ENCODE data around the gene FAS.

Gene FAS

DNA sequence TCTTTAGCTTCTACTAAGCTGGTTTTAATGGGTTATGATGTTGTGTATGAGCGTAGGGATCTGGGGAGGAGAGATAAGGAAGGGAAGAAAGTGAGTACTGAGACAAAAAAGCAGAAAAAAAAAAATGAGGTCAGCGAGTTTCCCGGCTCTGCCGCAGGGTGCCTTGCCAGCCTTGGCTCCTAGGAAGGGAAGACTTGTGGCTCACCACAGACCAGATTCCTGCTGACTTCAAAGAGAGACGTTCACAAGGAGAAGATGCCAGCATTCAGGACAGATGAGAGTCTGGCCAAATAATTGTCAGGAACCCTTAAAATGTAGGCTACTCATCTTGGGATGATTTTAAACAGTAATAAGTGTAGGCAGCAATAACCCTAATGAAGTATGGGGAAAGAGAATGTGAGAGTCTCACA, 11.4 kb upstream of the FAS start:
- H3K4me3 ChIP-seq (replicated peaks; ENCODE audit: low read depth, low read length), result no peak overlapping the region
- no peaks in the 10 kb centered on the region for H3K27me3 ChIP-seq (replicated peaks; ENCODE audit: control insufficient read depth, insufficient read depth, low read length)
- TF ChIP-seq, protein P1, sequence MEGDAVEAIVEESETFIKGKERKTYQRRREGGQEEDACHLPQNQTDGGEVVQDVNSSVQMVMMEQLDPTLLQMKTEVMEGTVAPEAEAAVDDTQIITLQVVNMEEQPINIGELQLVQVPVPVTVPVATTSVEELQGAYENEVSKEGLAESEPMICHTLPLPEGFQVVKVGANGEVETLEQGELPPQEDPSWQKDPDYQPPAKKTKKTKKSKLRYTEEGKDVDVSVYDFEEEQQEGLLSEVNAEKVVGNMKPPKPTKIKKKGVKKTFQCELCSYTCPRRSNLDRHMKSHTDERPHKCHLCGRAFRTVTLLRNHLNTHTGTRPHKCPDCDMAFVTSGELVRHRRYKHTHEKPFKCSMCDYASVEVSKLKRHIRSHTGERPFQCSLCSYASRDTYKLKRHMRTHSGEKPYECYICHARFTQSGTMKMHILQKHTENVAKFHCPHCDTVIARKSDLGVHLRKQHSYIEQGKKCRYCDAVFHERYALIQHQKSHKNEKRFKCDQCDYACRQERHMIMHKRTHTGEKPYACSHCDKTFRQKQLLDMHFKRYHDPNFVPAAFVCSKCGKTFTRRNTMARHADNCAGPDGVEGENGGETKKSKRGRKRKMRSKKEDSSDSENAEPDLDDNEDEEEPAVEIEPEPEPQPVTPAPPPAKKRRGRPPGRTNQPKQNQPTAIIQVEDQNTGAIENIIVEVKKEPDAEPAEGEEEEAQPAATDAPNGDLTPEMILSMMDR (IDR thresholded peaks at IDR 0.05; ENCODE audit: insufficient read depth, low read length, poor library complexity, severe bottlenecking), result no peak
- H3K36me3 ChIP-seq (ENCODE audit: control insufficient read depth, insufficient read depth, low read length), result no peaks in the 10 kb centered on the region; the same call in 1 of the 2 replicates
- no peak for DNase-seq (ENCODE audit: extremely low read depth, insufficient read length)

DNA sequence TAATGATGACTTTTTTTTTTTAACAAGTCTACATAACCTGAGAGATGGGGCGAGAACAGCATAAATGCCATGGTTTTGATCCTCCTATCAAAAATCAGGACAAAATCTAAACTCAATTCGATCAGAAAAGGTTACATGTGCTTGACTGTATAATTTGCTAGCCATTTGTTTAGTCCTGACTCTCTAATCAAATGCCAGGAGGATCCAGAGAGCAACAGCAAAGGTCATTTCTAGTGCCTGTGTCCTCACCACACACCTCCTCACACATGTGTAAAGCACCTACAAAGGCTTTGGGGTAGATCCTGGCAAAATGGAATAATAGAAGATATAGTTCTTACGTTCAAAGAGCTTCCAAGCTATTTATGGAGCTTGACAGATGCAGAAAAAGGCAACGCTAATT, 11.0 kb upstream of the FAS start:
- Histone ChIP-seq H3K27me3 (replicated peaks; ENCODE audit: control insufficient read depth, insufficient read depth, low read length) (no peaks in the 10 kb centered on the region), H3K4me3 (replicated peaks; ENCODE audit: low read depth, low read length) (no peak overlapping the region), H3K36me3 (ENCODE audit: control insufficient read depth, insufficient read depth, low read length) (no peaks in the 10 kb centered on the region; the same call in 1 of the 2 replicates)
- TF ChIP-seq, protein P1 (IDR thresholded peaks at IDR 0.05; ENCODE audit: insufficient read depth, low read length, poor library complexity, severe bottlenecking), result no peak
- no peak for DNase-seq (ENCODE audit: extremely low read depth, insufficient read length)

DNA sequence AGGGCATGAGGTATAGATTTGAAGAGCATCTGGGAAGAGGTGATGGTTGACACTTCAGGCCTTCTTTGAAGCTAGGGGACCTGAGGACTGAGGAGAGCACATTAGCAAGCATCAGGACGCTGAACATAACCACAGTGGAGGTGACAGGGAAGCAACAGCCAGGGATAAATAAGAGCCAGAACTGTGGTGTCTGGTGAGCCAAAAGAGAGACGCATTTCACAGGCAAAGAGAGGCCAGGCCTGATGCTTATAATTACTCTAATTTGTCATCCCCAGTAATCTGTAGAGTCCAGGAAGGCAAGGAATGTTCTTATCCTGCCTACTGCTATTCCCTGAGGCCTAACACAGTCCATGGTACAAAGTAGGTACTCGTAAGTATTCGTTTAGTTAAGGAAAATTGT, 10.4 kb upstream of the FAS start:
- H3K36me3 ChIP-seq (ENCODE audit: control insufficient read depth, insufficient read depth, low read length), result no peaks in the 10 kb centered on the region; the same call in 1 of the 2 replicates
- H3K27me3 ChIP-seq (replicated peaks; ENCODE audit: control insufficient read depth, insufficient read depth, low read length), result no peaks in the 10 kb centered on the region
- no peak for DNase-seq (ENCODE audit: extremely low read depth, insufficient read length)
- TF ChIP-seq, protein P1 (IDR thresholded peaks at IDR 0.05; ENCODE audit: insufficient read depth, low read length, poor library complexity, severe bottlenecking), result no peak
- no peak overlapping the region for H3K4me3 ChIP-seq (replicated peaks; ENCODE audit: low read depth, low read length)

DNA sequence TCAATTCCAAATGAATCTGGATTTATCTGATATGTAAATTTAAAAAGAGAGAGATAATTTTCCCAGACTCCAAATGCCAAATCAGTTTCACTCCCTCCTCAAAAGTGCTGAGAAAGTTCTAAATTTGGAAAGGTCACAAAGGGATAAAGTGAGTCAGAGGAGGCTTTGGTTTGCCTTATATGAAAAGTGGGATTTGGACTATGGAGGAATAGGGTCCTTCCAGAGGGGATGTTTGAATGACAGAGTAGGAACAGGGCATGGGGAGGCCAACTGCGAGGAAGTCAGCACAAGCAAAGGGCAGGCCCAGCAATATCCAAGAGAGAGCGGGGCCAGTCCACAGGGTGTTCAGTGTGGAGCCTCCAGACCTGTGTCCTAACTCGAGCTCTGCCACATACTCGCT, 9.8 kb upstream of the FAS start:
- DNase-seq (ENCODE audit: extremely low read depth, insufficient read length), result no peak
- no peaks in the 10 kb centered on the region for H3K27me3 ChIP-seq (replicated peaks; ENCODE audit: control insufficient read depth, insufficient read depth, low read length)

DNA sequence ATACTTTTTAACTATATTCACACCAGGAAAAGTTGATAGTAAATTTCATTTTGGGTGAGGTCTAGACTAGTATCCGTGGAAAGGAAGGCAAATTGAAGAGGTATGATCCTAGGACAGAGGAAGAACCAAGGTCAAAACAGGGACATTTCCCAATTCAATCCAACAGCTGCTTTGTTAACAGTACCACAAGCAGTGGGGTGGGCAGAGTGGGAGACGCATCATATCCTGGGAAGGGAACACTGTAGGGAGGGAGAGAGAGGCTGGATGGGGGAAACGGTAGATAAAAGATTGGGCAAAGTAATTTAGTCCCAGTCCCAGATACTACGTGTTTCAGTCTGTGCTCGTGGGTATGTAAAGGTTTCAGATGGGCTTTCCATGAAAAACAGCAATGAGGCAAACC, 9.2 kb upstream of the FAS start:
- H3K27me3 ChIP-seq (replicated peaks; ENCODE audit: control insufficient read depth, insufficient read depth, low read length), result no peaks in the 10 kb centered on the region
- H3K36me3 ChIP-seq (ENCODE audit: control insufficient read depth, insufficient read depth, low read length), result no peaks in the 10 kb centered on the region; the same call in 1 of the 2 replicates
- TF ChIP-seq, protein P1 (IDR thresholded peaks at IDR 0.05; ENCODE audit: insufficient read depth, low read length, poor library complexity, severe bottlenecking), result no peak
- no peak for DNase-seq (ENCODE audit: extremely low read depth, insufficient read length)
- H3K4me3 ChIP-seq (replicated peaks; ENCODE audit: low read depth, low read length), result no peak overlapping the region

More for the DNA sequence above, 9.8 kb upstream of the FAS start:
- TF ChIP-seq, protein P1 (IDR thresholded peaks at IDR 0.05; ENCODE audit: insufficient read depth, low read length, poor library complexity, severe bottlenecking), result no peak
- H3K4me3 ChIP-seq (replicated peaks; ENCODE audit: low read depth, low read length), result no peak overlapping the region
- no peaks in the 10 kb centered on the region; the same call in 1 of the 2 replicates for H3K36me3 ChIP-seq (ENCODE audit: control insufficient read depth, insufficient read depth, low read length)

DNA sequence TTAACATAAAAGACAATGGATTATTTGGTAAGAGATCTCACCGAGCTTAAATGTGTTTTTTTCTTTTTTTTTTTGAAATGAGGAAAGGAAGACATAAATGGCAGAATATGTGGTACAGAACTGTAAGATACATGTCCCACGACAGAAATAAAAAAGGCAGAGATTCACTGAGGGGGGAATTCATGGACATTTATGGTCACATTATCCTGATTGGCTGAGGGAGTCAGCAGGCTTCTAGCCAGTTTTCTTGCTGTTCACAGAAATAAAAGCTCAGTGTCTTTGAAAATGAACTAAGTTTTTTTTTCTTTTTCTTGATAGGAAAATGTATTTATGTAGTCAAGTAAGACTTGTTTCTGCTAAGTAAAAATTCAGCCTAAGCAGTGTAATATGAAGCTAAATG, 8.2 kb upstream of the FAS start:
- no peaks in the 10 kb centered on the region; the same call in 1 of the 2 replicates for H3K36me3 ChIP-seq (ENCODE audit: control insufficient read depth, insufficient read depth, low read length)
- no peak for DNase-seq (ENCODE audit: extremely low read depth, insufficient read length)
- H3K27me3 ChIP-seq (replicated peaks; ENCODE audit: control insufficient read depth, insufficient read depth, low read length), result no peaks in the 10 kb centered on the region
- TF ChIP-seq, protein P1 (IDR thresholded peaks at IDR 0.05; ENCODE audit: insufficient read depth, low read length, poor library complexity, severe bottlenecking), result no peak
- no peak overlapping the region for H3K4me3 ChIP-seq (replicated peaks; ENCODE audit: low read depth, low read length)

All from GM06990 (cell line).